SIG-M5 treated with dmso at 0.1 percent for 504 hours (cell line): ENCODE data around the gene SOCS1.

Source experiments
- DNase-seq: peaks from one replicate; lab custom pipeline; 2025; ENCODE audit not compliant: unreplicated experiment; lab: John Stamatoyannopoulos, UW

Gene SOCS1

GRCh38 chr16:11208916-11209665 lies 46.9 kb downstream of the SOCS1 start:
- peak; percentile 73 for DNase-seq

GRCh38 chr16:11207646-11208045 lies 48.4 kb downstream of the SOCS1 start:
- DNase-seq, result no peak

- DNase-seq, result no peak
Measured at GRCh38 chr16:11205754-11206581, 50.0 kb downstream of the SOCS1 start.

- DNase-seq, result no peak
Measured at GRCh38 chr16:11205065-11205699, 50.8 kb downstream of the SOCS1 start.

GRCh38 chr16:11204513-11205047 lies 51.4 kb downstream of the SOCS1 start:
- DNase-seq, result no peak
